NCI-H345 treated with DMSO at 0.1 percent for 48 hours (cell line): ENCODE measurements around the gene TCAIM.
"Not testable (repeated sequence)": the region's sequence is repeated elsewhere in the genome, so short reads cannot be mapped to it uniquely, and the experiment has no call there.

Experiments
- DNase-seq: peaks from one replicate; lab custom pipeline; 2025; ENCODE audit not compliant: unreplicated experiment; lab: John Stamatoyannopoulos, UW

The TCAIM gene

DNA sequence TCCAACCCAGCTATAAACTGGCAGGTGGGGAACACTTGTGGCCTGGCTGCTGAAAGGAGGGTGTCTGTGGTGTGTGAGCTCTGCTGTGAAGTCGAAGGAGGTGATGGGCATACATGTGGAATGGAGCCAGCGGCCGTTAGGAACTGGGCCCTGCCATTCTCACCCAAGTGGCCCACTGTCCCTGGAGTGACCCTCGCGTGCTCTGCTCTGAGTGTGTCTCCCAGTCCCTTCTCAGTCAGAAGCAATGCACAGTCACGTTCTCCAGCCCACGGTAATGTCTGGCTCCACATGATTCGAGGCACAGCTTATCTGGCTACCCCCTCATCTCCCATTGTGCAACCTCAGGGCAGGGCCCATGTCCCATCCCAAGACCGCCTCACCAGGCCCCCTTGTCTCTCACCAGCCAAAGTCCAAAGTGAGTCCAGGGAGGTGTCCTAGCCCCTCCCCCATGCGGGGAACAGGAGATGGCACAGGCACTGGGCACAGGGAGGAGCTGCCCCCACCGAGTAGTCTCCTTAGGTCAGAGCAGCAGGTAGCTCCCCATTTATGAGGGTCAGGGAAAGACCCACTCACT lies 76.0 kb downstream of the TCAIM start:
- DNase-seq, result no peak

DNA sequence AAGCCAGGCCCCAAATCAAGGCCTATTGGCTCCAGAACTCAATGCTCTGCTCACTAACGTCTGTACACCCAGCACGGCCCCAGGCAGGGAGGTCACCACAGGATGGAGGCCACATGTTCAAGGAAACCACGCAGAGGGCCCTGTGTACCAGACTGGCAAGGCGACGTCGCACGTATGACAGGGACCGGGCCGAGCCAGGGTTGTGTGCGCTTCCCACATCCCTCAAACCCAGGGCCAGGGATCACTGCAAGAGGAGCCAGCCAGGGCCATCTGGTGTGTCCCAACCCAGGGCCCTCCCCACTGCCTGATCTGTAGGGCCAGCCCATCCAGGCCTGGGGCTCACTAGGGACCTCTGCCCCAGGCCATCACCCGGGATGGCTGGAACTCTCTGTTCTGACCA lies 76.9 kb downstream of the TCAIM start:
- no peak for DNase-seq

DNA sequence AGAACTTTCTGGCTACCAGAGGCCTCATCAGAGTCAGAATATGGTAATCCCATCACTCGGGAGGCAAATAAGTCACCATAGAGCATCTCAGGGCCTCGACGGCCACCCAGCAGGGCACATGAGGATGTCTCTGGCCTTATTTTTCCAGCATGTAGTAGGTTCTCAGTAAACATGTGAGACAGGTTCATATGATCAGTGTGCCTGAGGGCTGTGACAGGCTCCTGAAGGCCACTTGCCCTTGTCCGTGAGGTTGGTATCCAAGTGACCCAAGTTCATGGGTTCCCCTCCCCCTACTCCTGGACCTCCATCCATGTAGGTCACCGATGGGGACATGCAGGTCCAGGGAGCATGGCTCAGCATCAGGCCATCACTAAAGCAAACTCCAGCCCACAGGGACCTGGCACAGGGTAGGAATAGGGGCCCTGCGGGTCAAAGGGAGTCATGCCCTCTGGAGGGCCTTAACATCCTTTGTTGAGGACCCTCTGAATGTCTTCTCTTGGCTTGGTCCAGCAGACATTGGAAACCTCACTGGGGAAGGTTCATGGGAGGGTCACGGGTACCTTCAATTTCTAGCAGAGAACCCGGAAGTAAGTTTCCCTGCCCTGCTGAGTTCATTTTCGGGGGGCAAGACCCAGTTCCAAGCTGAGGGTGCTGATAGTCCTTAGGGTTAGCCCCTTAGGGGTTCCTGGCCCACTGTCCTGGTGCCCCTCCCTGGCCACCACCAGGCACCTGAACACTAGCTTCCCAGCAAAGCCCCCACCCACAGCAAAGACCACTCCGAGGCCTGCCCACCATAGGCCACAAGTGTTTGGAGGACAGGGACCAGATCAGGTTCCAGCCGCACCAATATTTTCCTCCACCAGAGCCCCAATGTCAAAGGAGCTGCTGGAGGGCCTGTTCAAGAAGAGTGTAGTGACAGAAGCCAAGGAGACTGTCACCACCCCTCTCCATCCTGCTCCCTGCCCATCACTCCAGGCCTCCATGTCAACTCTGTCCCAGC lies 77.8 kb downstream of the TCAIM start:
- no peak for DNase-seq

DNA sequence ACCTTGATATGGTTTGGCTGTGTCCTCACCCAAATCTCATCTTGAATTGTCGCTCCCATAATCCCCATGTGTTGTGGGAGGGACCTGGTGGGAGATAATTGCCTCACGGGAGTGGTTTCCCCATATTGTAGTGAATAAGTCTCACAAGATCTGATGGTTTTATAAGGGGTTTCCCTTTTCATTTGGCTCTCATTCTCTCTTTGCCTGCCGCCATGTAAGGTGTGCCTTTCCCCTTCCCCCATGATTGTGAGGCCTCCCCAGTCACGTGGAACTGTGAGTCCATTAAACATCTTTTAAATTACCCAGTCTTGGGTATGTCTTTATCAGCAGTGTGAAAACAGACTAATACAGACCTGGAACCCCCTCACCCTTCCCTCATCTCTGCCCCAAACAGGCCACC lies 79.6 kb downstream of the TCAIM start:
- DNase-seq, result not testable (repeated sequence)

DNA sequence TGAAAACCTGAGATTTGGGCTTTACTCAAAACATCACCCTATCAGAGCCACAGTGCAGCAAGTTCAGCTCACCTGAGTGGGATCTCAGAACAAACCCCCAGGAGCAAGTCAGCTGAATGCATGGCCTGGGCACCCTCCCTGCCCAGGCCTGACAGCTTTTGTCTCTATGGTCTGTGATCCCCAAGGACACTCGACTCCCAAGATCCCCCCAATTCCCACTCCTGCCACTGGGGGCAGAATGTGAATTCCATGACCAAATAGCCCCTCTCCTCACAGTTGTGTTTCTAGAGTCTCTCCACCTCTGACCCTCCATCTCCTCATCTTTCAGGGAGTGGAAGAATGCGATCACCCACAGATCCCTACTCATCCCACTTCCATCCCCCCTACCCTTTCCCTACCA lies 80.0 kb downstream of the TCAIM start:
- DNase-seq, result no peak

DNA sequence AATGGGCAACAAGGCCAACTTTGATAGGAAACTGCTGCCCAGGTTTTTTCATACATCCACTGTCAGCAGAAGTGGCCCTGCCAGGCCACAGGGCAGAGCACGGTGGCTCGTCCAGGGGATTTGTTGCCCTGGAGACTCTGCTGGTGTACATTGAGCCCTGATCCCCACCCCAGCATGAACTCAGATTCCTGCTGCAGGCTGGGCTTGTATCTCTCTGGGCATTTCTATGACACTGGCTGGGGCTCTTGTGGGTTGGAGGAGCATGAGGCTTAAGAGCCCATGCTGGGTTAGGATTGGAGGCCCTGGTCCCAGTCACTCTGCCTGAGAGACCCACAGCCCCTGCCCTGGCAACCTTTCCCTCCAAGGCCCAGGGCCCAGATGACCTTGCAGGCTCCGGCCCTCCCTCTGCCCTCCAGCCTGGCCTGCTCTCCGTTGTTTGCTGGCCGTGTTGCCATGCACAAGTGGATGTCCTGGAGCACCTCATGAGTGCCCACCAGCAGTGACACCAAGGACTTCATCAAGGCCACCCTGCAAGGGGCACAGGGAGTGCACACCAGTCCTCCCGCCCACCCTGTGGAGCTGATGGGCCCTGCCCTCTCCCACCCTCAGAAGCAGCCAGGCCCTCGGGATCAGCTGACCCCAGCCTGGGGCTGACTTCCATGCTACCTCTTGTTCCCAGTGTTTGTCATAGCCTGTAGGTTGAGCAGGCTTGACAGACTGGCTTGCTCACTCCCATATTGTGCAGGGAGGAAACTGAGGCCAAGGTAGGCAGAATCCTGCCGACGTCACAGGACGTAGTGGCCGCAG lies 80.8 kb downstream of the TCAIM start:
- DNase-seq, result no peak

DNA sequence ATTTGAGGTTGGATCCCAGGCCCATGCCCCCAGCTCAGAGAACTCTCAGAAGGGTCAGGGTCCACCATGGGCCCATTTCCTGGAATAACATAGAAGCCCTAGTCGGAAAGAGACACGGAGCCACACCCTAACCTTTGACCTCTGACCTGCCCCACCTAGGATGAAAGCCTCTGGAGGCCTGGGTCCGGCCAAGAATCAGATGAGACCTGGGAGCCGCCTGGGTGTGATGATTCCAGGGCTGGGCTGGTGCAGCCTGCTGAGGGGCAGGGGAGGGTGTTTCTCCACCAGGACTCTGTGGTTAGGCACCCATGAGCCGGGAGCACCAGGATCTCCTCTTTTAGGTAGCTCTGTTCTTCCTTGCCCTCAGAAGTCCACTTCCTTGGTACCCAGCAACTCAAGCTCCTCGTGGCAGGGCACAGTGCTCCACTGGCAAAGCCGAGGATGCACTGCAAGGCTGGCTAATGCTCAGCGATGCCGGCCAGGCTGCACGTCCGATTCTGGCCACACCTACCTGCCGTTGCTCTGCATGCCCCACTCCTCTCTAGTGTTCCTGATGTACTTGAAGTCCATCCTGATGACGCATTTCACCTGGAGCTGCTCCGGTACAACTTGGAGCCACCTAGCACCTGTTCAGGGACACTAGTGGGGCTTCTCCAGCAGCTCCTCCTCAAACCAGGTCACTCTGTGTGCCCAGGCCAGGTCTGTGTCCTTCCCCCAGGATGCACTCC lies 81.5 kb downstream of the TCAIM start:
- no peak for DNase-seq

DNA sequence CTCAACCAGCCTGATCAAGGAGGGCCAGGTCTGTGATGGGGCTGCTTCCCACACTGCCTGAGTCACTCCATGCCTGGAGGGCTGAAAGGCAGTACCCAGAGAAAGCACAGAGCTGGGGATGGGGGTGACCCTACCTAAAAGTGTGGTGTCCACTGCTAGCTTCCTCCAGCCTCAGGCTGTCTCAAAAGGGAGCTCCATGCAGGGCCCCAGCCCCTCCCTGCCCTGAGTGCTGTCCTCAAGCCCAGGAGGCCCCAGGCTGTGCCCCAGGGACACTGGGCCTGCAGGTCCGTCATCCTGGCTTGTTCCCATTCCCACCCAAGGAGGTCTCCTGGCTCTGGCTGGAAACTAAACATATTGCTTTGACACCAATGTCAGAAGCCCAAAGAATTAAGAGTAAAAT lies 82.1 kb downstream of the TCAIM start:
- no peak for DNase-seq

DNA sequence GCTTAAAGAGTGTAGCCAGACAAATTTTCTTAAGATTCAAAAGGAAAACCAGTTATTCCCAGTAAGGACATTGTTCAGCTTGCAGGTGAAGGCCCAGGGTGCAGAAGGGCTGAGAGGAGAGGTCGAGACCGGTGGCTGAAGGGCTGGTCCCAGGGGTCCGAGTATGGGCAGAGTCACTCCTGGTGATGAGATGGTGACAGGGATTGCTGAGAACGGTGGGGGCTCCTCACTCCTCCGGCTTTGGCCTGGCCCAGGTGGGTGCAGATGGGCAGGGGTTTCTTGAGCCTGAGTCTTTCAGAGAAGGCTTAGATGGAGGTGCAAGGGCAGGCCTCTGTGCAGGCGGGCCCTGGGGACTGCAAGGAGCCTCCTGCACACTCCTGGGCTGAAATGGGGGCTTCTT lies 82.7 kb downstream of the TCAIM start:
- DNase-seq, result no peak

DNA sequence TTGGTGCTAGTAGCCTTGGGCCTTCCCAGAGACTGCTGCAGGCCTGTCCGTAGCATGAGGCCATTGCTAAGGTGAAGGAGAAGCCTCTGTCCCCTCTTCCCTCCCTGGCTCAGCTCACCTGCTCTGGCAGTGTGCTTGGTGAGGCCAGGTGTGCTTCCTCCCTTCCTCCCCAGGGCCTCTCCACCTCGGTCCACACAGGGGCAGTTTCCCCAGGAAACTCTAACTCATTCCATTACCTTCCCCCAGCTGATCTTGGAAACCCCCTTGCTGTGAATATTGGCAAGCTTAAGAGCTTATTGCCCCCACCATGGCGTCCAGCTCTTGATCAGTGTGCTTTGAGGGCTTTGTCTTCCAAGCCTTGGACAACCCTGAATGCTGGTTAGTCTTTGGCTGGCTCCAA lies 86.2 kb downstream of the TCAIM start:
- DNase-seq, result no peak

DNA sequence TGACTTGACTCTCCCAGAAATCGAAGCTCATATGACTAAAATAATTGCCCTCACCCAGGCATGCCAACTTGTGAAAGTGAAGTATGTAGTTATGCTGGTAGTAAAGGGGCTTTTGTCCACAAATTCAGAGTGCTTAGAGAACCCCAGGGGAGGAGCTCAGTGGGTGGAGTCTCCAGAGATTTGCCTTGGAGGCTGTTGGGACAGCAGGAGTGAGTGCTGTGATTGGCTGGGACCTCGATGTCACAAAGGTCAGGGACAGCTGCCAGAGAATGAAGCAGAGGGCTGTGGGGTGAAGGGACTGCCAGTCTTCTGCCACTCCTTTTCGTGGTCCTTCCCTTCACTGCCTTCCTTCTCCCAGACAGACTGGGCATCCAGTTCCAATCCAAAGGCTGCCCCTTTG lies 89.1 kb downstream of the TCAIM start:
- no peak for DNase-seq

DNA sequence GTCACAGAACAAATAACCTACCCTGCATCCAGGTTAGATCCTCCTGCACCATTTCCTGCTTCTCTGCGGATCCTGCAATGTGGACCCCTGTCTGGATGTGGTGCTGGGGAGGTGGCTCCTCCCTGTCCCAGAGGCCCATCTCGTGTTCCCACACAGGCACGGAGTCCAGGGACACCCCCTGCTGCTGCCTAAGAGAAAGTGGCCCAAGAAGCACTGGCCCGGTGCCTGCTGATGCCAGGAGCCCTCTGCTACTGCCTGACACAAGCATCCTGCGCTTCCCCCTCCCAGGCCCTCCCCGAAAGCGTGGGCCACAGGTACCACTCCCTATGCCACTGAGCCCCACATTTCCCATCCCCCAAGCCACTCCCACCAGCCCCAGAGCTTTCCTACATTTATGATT lies 90.3 kb downstream of the TCAIM start:
- DNase-seq, result no peak

DNA sequence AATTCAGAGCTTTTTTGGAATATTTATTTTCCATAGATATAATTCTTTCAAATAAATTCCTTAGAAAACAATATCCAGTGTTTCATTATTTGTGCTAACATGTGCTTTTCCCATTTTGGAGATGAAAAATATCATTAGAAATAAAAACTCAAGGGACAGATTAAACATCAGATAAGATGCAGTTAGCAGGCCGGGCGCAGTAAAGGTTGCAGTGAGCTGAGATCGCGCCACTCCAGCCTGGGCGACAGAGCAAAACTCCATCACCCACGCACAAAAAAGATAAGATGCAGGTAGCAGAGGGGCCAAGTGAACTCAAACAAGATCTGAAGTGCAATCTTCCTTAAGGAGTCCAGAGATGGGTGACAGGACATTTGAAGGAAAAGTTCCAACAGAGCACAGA lies 90.9 kb downstream of the TCAIM start:
- DNase-seq, result no peak

DNA sequence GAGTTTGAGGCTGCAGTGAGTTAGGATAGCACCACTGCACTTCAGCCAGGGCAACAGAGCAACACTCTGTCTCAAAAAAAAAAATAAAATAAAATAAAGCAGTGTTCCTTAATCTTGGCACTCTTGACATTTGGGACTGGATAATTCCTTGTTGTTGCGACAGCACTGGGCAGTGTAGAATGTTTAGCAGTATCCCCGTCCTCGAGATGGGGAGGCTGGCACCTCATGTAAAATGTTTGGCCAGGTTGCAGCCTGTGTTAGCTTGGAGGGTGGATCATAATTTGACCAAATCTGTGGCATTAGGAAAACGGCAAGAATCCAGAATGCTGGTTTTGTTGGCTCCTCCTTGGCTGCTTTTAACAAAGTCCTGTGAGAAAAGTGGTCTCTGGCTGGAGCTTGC lies 91.9 kb downstream of the TCAIM start:
- no peak for DNase-seq

DNA sequence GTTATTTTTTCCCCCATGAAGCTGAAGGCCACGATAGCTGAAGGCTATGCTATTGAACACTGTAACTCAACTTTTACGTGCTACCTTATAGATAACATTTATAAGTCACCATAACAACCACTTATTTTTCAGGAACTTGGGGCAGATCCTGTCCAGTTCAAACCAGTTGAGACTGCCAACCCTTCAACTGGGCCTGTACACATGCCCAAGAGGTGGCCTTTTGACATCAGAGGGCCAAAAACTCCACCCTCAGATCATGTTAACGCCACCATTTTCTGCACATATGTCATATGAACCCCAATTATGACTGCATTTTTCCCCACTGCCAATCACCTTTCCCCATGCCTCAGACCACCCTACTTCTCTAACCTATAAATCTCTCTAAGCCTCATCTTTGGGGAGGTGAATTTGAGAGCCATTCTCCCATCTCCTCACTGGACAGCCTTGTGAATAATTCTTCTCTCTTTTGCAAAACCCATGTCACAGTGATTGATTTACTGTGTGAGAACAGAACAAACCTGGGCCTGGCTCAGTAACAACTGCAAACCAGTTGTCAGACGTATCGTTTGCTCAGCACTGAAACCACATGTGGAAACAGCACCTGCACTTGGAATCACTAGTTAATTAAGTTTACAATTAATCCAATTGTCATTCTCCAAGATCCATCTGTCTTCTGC lies 96.4 kb downstream of the TCAIM start:
- DNase-seq, result no peak

DNA sequence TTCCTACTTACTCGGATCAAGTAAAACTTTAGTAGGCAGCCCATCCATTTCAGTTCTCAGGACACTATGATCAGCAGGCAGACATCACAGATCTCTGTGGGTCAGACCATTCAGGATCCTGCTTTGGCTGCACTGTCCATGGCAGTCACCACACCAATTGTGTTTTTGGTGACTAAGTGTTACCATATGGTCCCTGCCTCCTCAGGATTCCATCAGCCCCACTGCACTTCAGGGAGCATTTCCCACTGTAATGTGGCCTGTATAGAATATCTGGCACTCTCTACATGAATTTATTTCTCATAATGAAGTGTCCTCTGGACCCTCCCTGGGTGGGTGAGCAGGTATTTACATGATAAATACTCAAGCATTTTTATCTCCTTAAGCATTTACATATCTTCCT lies 97.6 kb downstream of the TCAIM start:
- no peak for DNase-seq

DNA sequence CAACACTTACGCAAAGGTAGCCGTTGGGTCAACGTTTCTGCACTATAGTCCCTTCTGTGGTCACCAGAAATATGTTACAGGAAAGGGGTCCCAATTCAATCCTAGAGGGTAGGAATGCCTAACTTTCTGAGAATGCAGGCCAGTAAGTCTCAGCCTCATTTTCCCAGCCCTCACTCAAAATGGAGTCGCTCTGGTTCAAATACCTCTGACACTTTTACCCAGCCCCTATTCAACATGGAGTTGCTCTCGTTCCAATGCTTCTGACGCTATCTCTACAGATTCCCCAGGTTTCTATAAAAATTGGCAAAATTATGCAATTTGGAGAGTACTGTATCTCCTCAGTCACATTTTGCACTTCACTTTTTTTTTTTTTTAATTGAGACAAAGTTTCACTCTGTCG lies 99.2 kb downstream of the TCAIM start:
- no peak for DNase-seq

DNA sequence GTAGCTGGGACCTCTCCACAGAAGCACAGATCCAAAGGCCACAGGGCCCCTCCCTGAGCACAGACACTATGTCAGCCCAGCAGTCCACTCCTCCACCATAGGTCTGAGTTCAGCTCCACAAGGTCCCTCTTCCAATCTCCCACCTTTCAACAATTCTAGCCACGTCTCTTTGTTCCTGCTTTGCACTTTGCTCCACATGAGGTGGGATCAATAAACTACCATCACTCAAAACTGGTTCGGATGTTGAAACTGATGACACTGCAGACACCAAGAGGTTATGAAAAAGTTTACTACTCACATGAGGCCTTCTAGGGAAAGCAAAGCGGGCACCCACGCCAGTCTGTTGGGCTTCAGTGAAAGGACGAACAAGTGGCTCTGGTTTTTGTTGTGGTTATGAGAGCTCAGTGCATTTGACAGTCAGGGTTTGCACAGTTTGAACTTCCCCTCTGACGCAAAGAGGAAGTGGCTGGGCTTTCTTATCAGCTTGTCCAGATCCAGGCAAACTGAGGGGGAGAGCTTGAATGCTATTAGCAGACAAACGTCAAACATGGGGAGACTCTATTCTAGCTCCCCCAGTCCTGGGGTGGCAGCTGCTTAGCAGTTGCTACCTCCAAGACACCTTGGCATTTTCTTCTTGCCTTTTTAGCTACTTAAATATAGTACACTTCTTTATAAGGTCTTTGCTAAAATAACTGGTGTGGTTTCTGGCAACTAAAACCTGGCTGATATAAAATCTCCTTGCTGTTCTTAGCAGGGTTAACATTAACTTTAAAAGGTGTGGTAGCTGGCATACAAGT lies 101.1 kb downstream of the TCAIM start:
- DNase-seq, result no peak

DNA sequence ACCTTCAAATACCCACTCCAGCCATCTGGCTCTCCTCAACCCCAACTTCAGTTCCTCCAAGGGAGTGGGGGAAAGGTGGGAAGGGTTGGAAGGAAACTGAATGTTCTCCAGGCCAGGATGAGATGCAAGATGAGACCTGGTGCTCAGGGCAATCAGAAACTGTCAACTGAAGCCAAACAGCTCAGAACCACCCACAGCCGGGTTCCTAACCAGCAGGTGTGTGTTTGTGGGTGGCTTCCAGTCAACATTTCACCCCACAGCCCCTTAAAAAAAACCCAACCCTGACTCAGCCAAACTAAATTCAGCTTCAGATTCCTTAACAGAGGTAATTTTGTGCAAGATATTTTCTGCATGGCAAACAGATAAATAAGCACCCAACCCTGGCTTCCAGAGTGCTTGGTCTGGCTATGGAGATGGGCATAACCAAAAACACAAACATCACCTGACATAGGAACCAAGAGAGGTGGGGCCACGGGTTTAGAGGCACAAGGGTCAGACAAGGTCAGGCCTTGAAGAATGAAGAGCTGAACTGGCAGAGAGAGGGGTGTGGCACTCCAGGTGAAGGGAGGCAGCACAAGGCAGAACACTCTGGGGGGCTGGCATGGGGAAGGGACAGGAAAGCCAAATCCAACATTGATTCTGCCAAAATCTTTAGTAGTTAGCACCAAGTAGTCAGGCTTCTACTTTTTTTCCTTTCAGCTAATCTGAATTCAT lies 104.2 kb downstream of the TCAIM start:
- no peak for DNase-seq
